NCI-H128 (cell line): Measurements from ENCODE around the gene CDKAL1.
"Not testable (repeated sequence)": the region's sequence is repeated elsewhere in the genome, so short reads cannot be mapped to it uniquely, and the experiment has no call there.

Experiments
- DNase-seq: peaks from one replicate; lab custom pipeline; 2025; ENCODE audit not compliant: unreplicated experiment; lab: John Stamatoyannopoulos, UW

The CDKAL1 gene

GRCh38 chr6:20632696-20633095 lies 98.4 kb downstream of the CDKAL1 start:
- no peak for DNase-seq

GRCh38 chr6:20633566-20634340 lies 99.5 kb downstream of the CDKAL1 start:
- DNase-seq, result no peak

- no peak for DNase-seq
Observed at GRCh38 chr6:20639161-20639560, 104.9 kb downstream of the CDKAL1 start.

GRCh38 chr6:20640181-20640580 lies 105.9 kb downstream of the CDKAL1 start:
- no peak for DNase-seq

GRCh38 chr6:20642441-20642840 lies 108.2 kb downstream of the CDKAL1 start:
- DNase-seq, result no peak

- DNase-seq, result no peak
Observed at GRCh38 chr6:20644667-20645370, 110.6 kb downstream of the CDKAL1 start.

- DNase-seq, result not testable (repeated sequence)
Observed at GRCh38 chr6:20645572-20645971, 111.3 kb downstream of the CDKAL1 start.

GRCh38 chr6:20647585-20647984 lies 113.3 kb downstream of the CDKAL1 start:
- DNase-seq, result no peak

- DNase-seq, result not testable (repeated sequence)
Observed at GRCh38 chr6:20649696-20650470, 115.6 kb downstream of the CDKAL1 start.

- no peak for DNase-seq
Observed at GRCh38 chr6:20652299-20653084, 118.2 kb downstream of the CDKAL1 start.

GRCh38 chr6:20653085-20653479 lies 118.8 kb downstream of the CDKAL1 start:
- DNase-seq, result no peak

- no peak for DNase-seq
Observed at GRCh38 chr6:20655317-20655716, 121.1 kb downstream of the CDKAL1 start.

- DNase-seq, result no peak
Observed at GRCh38 chr6:20657274-20657800, 123.1 kb downstream of the CDKAL1 start.

- no peak for DNase-seq
Observed at GRCh38 chr6:20658053-20658452, 123.8 kb downstream of the CDKAL1 start.

- DNase-seq, result no peak
Observed at GRCh38 chr6:20658516-20658915, 124.3 kb downstream of the CDKAL1 start.

GRCh38 chr6:20660534-20660933 lies 126.3 kb downstream of the CDKAL1 start:
- DNase-seq, result no peak

GRCh38 chr6:20661721-20662120 lies 127.5 kb downstream of the CDKAL1 start:
- DNase-seq, result no peak

- DNase-seq, result no peak
Observed at GRCh38 chr6:20664250-20664649, 130.0 kb downstream of the CDKAL1 start.

- no peak for DNase-seq
Observed at GRCh38 chr6:20665290-20665689, 131.0 kb downstream of the CDKAL1 start.

- no peak for DNase-seq
Observed at GRCh38 chr6:20669571-20670314, 135.5 kb downstream of the CDKAL1 start.
